Body of pancreas (tissue), 4 donors: ENCODE results near the gene PDHB. TPM values are rescaled to one million over a fixed set of nuclear protein-coding genes. Genes with fewer than 3 reads are reported as not detected.

Experiments used
- ATAC-seq: fragments of 150-250 bp; one replicate; pipeline ENCODE4 v1.9.1; 2016
- DNase-seq, 4 donors: peaks; one replicate each; pipeline ENCODE4 v3.0.0-alpha.2; 2019
- H3K27ac ChIP-seq, 4 donors: fragments of 200-600 bp; sonication (generic); 1 replicate in 3 of 4; 2 replicates in 1 of 4; pipeline versions ENCODE4 v1.5.1 to v1.6.1; 2016 to 2019; ENCODE audit warnings: mild to moderate bottlenecking in 1 of 4, mixed read lengths in 1 of 4, moderate library complexity in 1 of 4
- H3K27me3 ChIP-seq, 2 donors: fragments of 200-600 bp; sonication (generic); one replicate each; pipeline ENCODE4 v1.6.0; 2016; ENCODE audit warnings: mild to moderate bottlenecking in 1 of 2
- H3K36me3 ChIP-seq, 2 donors: fragments of 200-600 bp; sonication (generic); replicated peaks in 1 of 2; 2 replicates each; pipeline ENCODE4 v1.5.1; 2016; ENCODE audit warnings: low read depth in 2 of 2; ENCODE audit not compliant: insufficient read depth in 1 of 2
- H3K4me1 ChIP-seq: fragments of 200-600 bp; sonication (generic); one replicate; pipeline ENCODE4 v1.6.0; 2016
- H3K4me3 ChIP-seq, 2 donors: fragments of 200-600 bp; sonication (generic); 1 replicate in 1 of 2; 2 replicates in 1 of 2; pipeline ENCODE4 v1.5.1; 2016 to 2019
- H3K9me3 ChIP-seq, 3 donors: fragments of 200-600 bp; sonication (generic); 1 replicate in 2 of 3; 2 replicates in 1 of 3; pipeline ENCODE4 v1.5.1; 2016
- CTCF ChIP-seq, 7 experiments: fragments of 450-650 bp in 4 of 7; fragments of 200-600 bp in 3 of 7; sonication (generic) in 3 of 7; IDR thresholded peaks; one replicate each; pipeline ENCODE4 v1.5.1; 2016 to 2019; ENCODE audit warnings: antibody characterized with exemption in 7 of 7
- POLR2A ChIP-seq, 3 donors: fragments of 450-650 bp; IDR thresholded peaks; one replicate each; pipeline ENCODE4 v1.6.1; 2016; ENCODE audit warnings: antibody characterized with exemption in 3 of 3, mild to moderate bottlenecking in 2 of 3
- WGBS, 2 donors: methylation state at CpG; one replicate each; pipeline ENCODE4 v1.1.5; 2017; 5-methylcytosine and 5-hydroxymethylcytosine counted together
- intact Hi-C: fragments of 100-400 bp; cut with DNase I; formaldehyde crosslinking; loops from one replicate; pipeline ENCODE4 v1.15.1; 2023
- total RNA-seq, 2 donors: library from RNA; depleted of rRNA; stranded (reverse); fragments of >200 nt; gene quantifications; one replicate each; pipeline ENCODE4 v1.1.0, GENCODE V29; 2016

PDHB gene
- total RNA-seq, 2 donors from 2014 or later, result 23.4 to 32.7 TPM

- no peak overlapping the region for H3K4me3 ChIP-seq
- intact Hi-C loops, result loop anchor here (5.0 kb wide), 1 partner anchor 96 kb away; no protein-coding TSS in a partner anchor
- no peak for TF ChIP-seq POLR2A (IDR thresholded peaks at IDR 0.05)
- no peak for TF ChIP-seq CTCF (IDR thresholded peaks at IDR 0.05)
- no peaks in the 10 kb centered on the region for H3K4me1 ChIP-seq
- no peaks in the 10 kb centered on the region for H3K9me3 ChIP-seq
- ATAC-seq, result no peak
- 67 to 74% methylated on average over 6 of the region's 6 CpGs for WGBS, 2 donors
- H3K36me3 ChIP-seq, result no peaks in the 10 kb centered on the region
- no peaks in the 10 kb centered on the region for H3K27me3 ChIP-seq
- DNase-seq, result no peak
- H3K27ac ChIP-seq, result no peak overlapping the region
Observed at GRCh38 chr3:58418227-58418626, 15.4 kb downstream of the PDHB start.

- no peaks in the 10 kb centered on the region for H3K9me3 ChIP-seq
- H3K4me3 ChIP-seq, result no peak overlapping the region
- H3K4me1 ChIP-seq, result no peaks in the 10 kb centered on the region
- no peaks in the 10 kb centered on the region for H3K36me3 ChIP-seq
- DNase-seq (no peak), ATAC-seq (no peak)
- H3K27ac ChIP-seq, result no peak overlapping the region
- 65 to 83% methylated on average over 2 of the region's 2 CpGs for WGBS, 2 donors
- intact Hi-C loops, result loop anchor here (5.0 kb wide), 1 partner anchor 95 kb away; no protein-coding TSS in a partner anchor
- H3K27me3 ChIP-seq, result no peaks in the 10 kb centered on the region
- TF ChIP-seq CTCF (IDR thresholded peaks at IDR 0.05) (no peak), POLR2A (IDR thresholded peaks at IDR 0.05) (no peak)
Observed at GRCh38 chr3:58417075-58417474, 16.6 kb downstream of the PDHB start.

- Histone ChIP-seq H3K4me3 (no peak overlapping the region), H3K36me3 (no peaks in the 10 kb centered on the region), H3K9me3 (no peaks in the 10 kb centered on the region), H3K27ac (no peak overlapping the region), H3K4me1 (no peaks in the 10 kb centered on the region), H3K27me3 (no peaks in the 10 kb centered on the region)
- no peak for TF ChIP-seq CTCF (IDR thresholded peaks at IDR 0.05)
- no peak for TF ChIP-seq POLR2A (IDR thresholded peaks at IDR 0.05)
- 83 to 86% methylated on average over 2 of the region's 2 CpGs for WGBS, 2 donors
- intact Hi-C loops, result loop anchor here (5.0 kb wide), 1 partner anchor 94 kb away; no protein-coding TSS in a partner anchor
- no peak for ATAC-seq
- DNase-seq, result no peak
Observed at GRCh38 chr3:58416191-58416590, 17.4 kb downstream of the PDHB start.

GRCh38 chr3:58414538-58415197, 19.0 kb downstream of the PDHB start:
- TF ChIP-seq POLR2A (IDR thresholded peaks at IDR 0.05) (no peak), CTCF (IDR thresholded peaks at IDR 0.05) (peak; percentile 67 to 89 (median 79))
- Histone ChIP-seq H3K4me1 (no peaks in the 10 kb centered on the region), H3K27me3 (no peaks in the 10 kb centered on the region), H3K36me3 (peaks cover 0 to 5% of the 10 kb centered on the region in 2 donors), H3K27ac (no peak overlapping the region), H3K9me3 (no peaks in the 10 kb centered on the region), H3K4me3 (no peak overlapping the region)
- intact Hi-C loops, result loop anchor here (5.0 kb wide), 1 partner anchor 92 kb away; no protein-coding TSS in a partner anchor
- ATAC-seq (peak; percentile 83), DNase-seq (peak; percentile 41 to 65 (median 57))
